Astrocyte of the cerebellum (primary cell): ENCODE measurements around the gene ERF.

Source experiments
- DNase-seq: peaks from one replicate; pipeline ENCODE4 v3.0.0-alpha.2; 2011; ENCODE audit warnings: low read depth
- H3K4me3 ChIP-seq: 2 replicates; pipeline ENCODE4 v1.5.1; 2011; ENCODE audit warnings: mild to moderate bottlenecking, low read depth, low read length, moderate library complexity
- CTCF ChIP-seq: IDR thresholded peaks from 2 replicates; pipeline ENCODE4 v1.5.1; 2012; ENCODE audit warnings: low read length, low read depth, moderate library complexity, mild to moderate bottlenecking; ENCODE audit errors: missing control alignments
- in situ Hi-C: cut with HindIII; loops from 2 replicates; pipeline ENCODE4 v1.10.0; 2017; ENCODE audit warnings: low sequenced_read_pairs

The ERF gene

GRCh38 chr19:42275517-42275916 lies 20.6 kb upstream of the ERF start:
- no peak overlapping the region for H3K4me3 ChIP-seq
- in situ Hi-C loops, result no loop called here
- TF ChIP-seq CTCF, result no peak
- no peak for DNase-seq

- no peak for TF ChIP-seq CTCF
- in situ Hi-C loops, result no loop called here
- H3K4me3 ChIP-seq, result no peak overlapping the region
- no peak for DNase-seq
These were observed 20.2 kb upstream of the ERF start for GRCh38 chr19:42275103-42275502.

GRCh38 chr19:42274065-42274682 lies 19.2 kb upstream of the ERF start:
- TF ChIP-seq CTCF, result no peak
- no peak overlapping the region for H3K4me3 ChIP-seq
- in situ Hi-C loops, result no loop called here

GRCh38 chr19:42273407-42274064 lies 18.6 kb upstream of the ERF start:
- TF ChIP-seq CTCF, result no peak
- H3K4me3 ChIP-seq, result no peak overlapping the region
- no peak for DNase-seq
- in situ Hi-C loops, result no loop called here

More at GRCh38 chr19:42274065-42274682, 19.2 kb upstream of the ERF start:
- DNase-seq, result no peak

- in situ Hi-C loops, result no loop called here
- no peak for TF ChIP-seq CTCF
- no peak for DNase-seq
- H3K4me3 ChIP-seq, result no peak overlapping the region
These were observed 18.1 kb upstream of the ERF start for GRCh38 chr19:42272989-42273406.

GRCh38 chr19:42272535-42272897 lies 17.6 kb upstream of the ERF start:
- no peak for DNase-seq
- no peak overlapping the region for H3K4me3 ChIP-seq
- in situ Hi-C loops, result no loop called here
- no peak for TF ChIP-seq CTCF
